NK-92 (cell line): Measurements from ENCODE around the gene PCGF2.

Experiments
- DNase-seq: peaks from one replicate; lab custom pipeline; 2025; ENCODE audit not compliant: unreplicated experiment; lab: John Stamatoyannopoulos, UW

The PCGF2 gene

GRCh38 chr17:38719943-38720641, 28.0 kb downstream of the PCGF2 start:
- DNase-seq: no peak

GRCh38 chr17:38719289-38719942, 28.7 kb downstream of the PCGF2 start:
- no peak for DNase-seq

DNA sequence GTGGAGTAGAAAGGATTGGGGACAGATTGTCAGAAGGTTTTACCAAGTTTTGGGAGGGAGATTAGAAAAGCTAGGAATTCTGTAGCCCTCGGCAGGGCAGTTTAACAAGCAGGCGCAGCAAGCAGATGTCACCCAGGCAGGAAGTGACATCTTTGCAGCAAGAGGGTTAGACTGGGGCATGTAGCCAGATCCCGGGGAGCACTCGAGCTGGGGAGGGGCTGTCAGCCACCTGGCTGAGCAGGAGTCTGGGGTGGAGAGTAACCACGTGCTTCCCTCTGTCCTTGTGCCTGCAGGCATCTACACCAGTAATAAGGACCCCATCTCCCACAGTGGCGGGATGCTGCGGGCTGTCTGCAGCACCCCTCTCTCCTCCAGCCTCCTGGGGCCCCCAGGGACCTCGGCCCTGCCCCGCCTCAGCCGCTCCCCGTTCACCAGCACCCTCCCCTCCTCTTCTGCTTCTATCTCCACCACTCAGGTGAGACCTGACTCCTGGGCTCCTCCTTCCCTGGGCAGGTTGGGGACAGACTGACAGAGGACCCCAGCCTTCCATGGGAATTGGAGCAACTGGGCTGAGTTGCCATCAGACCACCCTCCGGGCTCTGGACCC, 30.9 kb downstream of the PCGF2 start:
- no peak for DNase-seq

DNA sequence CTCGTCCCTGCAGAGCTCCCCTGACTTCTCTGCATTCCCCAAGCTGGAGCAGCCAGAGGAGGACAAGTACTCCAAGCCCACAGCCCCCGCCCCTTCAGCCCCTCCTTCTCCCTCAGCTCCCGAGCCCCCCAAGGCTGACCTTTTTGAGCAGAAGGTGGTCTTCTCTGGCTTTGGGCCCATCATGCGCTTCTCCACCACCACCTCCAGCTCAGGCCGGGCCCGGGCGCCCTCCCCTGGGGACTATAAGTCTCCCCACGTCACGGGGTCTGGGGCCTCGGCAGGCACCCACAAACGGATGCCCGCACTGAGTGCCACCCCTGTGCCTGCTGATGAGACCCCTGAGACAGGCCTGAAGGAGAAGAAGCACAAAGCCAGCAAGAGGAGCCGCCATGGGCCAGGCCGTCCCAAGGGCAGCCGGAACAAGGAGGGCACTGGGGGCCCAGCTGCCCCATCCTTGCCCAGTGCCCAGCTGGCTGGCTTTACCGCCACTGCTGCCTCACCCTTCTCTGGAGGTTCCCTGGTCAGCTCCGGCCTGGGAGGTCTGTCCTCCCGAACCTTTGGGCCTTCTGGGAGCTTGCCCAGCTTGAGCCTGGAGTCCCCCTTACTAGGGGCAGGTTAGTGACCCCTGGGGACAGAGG, 31.6 kb downstream of the PCGF2 start:
- DNase-seq: no peak

GRCh38 chr17:38715216-38715943, 32.8 kb downstream of the PCGF2 start:
- DNase-seq: no peak

DNA sequence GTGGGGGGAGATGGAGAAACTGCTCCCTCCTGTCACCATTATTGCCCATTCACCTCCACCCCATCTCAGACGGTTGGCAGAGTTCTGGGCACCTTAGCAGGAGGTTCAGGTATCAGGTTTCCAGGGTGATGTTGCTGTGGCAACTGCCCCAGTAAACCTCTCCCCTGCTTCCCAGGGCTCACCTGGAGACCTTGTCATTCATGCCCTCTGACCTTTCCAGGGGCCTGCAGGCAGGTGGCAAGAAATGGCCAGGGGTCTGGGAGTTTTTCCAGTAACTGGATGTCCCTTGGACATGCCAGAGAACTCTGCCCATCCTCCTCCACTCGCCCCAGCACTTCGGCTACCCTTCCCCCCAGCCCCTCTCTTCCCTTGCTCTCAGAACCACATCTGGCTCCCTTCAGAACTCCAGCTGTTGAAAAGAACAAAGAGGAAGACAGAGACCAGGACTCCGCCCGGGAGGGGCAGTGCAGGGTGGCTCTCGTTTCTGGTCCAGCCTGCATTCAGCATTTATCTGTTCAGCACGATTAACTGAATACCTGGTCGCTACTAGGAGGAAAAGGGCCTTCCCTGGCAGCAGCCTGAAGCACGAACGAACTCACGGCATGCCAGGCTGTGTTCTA, 34.6 kb downstream of the PCGF2 start:
- DNase-seq: no peak

DNA sequence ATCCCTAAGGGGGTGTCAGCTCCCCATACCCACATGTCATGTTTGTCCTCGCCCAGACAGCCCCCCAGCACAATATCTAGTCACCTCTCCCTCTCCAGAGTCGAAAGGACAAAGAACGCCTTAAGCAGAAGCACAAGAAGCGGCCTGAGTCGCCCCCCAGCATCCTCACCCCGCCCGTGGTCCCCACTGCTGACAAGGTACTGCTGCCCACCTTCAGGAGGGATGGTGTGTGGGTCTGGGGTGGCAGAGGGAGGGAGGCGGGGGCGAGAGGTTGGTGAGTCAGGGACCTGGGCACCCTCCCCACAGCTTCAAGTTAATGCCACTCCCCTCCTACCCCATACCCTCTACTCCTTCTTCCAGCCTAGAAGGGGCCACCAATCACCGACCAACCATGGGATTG, 35.5 kb downstream of the PCGF2 start:
- no peak for DNase-seq

GRCh38 chr17:38711792-38712571, 36.2 kb downstream of the PCGF2 start:
- DNase-seq: no peak

GRCh38 chr17:38710985-38711384, 37.2 kb downstream of the PCGF2 start:
- no peak for DNase-seq

GRCh38 chr17:38710604-38710962, 37.6 kb downstream of the PCGF2 start:
- DNase-seq: no peak

GRCh38 chr17:38709864-38710603, 38.1 kb downstream of the PCGF2 start:
- no peak for DNase-seq

GRCh38 chr17:38709104-38709820, 38.9 kb downstream of the PCGF2 start:
- DNase-seq: no peak

- no peak for DNase-seq
Measured at GRCh38 chr17:38707678-38708351, 40.3 kb downstream of the PCGF2 start.

DNA sequence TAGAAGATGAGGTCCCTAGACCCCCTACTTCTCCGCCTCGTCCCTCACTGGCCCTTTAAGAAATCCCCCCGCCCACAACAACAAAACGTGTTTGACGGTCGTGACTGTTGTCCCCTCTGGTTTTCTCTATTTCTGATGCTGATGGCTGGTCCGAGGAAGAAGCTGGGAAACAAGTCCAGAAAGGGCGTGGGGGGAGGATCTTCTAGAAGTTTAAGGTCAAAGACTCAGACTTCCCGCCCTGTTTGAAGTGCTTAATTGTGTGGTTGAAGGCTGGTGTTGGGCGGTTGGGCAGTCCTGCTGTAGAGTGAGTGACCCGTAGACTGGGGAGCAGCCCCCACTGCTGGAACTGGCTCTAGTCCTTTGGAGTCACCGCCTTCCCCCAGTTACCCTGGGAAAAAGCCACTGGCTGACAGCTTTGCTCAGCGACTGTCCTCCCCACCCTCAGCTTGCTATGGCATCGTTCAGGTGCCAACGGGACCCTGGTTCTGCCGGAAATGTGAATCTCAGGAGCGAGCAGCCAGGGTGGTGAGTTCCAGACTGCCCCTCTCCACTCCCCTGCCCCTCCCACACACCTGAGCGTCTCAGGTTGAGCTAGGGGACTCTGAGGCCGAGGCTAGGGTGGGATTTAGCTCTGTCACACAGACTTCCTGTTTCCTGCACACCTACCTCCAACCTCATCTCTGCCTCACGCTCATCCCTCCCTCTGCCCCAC, 41.5 kb downstream of the PCGF2 start:
- DNase-seq: no peak

DNA sequence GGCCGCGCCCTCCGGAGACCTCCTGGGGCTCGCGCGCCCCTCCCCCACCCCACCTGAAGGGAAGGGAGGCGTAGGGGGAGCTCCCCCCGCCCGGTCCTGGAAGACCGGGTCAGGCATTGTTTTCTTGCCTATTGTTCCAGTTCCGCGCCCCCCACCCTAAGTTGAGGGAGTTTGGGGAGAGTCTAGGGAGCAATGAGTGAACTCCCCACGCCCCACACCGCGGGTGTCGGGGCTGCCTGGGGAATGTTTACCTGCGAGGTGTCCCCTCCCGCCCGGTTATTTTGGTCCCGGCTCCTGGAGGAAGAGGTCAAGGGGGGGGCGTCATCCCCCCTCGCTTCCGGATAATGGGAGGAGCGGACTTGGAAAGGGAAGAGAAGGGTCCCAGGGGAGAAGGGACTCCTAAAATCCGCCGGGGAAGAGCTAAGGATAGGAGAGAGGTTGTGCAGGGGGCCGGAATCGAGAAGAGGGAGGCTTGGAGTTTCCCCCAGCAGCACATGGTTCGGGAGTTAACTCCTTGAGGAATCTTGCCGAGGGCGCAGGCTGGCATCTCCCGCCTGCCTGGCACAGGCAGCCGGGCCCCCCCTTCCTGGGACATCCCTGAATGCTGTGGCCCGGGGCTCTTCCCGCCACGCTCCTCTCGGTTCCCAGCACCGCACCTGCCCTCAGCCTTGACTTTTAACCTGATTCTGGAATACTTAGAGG, 42.2 kb downstream of the PCGF2 start:
- no peak for DNase-seq

DNA sequence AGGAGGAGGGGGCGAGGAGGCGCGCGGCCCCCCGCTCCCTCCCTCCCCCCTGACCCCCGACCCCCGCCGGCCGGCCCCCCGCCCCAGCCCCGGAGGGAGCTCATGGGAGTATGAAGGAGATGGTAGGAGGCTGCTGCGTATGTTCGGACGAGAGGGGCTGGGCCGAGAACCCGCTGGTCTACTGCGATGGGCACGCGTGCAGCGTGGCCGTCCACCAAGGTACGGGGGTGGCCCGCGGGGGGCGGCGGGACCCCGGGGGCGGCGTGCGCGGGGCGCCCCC, 42.7 kb downstream of the PCGF2 start:
- no peak for DNase-seq
